Activated CD4-positive, alpha-beta T cell treated with anti-CD3 and anti-CD28 coated beads for 24 hours (primary cell): ENCODE data around the gene SCEL.

ENCODE experiments used
- DNase-seq, 2 donors: peaks; one replicate each; pipeline ENCODE4 v3.0.0-alpha.2; 2020; ENCODE audit warnings: low read depth in 2 of 2

The SCEL gene

DNA sequence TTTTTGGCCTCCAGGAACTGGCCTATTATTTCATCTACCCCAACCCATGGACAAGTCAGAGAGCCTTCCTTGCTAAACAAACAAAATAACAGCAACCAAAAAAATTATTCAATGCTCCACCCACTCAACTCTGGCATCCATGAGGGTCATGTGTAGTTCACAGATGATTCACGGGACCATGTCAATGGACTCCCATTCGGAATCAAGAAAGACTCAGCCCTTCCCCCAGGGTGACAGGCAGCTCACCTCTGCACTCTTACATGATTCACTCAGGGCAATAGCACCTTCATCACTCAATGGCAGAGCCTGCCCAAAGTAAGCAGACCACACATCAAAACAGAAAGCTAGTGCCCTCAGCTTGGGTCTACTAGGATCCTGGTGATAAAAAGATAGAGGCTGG, 14.3 kb upstream of the SCEL start:
- DNase-seq: no peak

GRCh38 chr13:77521595-77522367, 13.7 kb upstream of the SCEL start:
- DNase-seq: no peak

GRCh38 chr13:77522444-77522843, 13.1 kb upstream of the SCEL start:
- no peak for DNase-seq

DNA sequence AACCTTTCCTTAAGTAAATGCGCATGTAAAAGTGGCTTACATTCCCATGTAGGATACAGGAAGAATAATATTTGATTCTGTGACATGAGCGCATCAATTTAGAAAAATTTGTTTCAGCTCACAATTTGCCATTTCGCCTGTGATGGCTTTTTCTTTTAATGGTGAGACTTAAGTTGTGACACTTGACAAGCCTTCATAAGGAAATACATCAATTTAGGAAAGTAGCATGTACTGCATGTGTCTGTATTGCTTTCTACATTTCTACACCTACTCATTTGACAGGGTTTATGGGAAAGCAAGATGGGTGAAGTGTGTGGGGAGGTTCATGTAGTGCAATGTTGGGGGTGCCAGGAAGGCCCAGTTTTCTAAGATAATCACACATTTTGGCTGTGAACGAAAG, 12.1 kb upstream of the SCEL start:
- no peak for DNase-seq

- no peak for DNase-seq
Observed at GRCh38 chr13:77523834-77524728, 11.4 kb upstream of the SCEL start.

DNA sequence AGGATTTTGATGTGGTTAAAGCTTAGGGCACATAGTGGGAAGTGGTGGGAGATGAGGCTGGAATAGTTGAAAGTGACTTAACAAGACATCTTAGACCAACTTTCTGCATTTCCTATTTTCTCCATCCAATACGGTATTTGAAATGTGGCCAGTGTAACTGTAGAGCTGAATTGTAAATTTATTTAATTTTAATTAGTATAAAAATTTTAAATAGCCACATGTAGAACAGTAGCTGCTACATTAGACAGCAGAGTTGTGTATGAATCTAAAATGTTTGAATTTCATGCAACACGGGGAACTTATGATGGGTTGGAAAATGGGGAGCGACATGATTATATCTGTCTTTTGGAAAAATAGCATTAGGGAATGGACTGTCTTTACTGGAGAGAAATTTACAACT, 7.1 kb upstream of the SCEL start:
- no peak for DNase-seq

DNA sequence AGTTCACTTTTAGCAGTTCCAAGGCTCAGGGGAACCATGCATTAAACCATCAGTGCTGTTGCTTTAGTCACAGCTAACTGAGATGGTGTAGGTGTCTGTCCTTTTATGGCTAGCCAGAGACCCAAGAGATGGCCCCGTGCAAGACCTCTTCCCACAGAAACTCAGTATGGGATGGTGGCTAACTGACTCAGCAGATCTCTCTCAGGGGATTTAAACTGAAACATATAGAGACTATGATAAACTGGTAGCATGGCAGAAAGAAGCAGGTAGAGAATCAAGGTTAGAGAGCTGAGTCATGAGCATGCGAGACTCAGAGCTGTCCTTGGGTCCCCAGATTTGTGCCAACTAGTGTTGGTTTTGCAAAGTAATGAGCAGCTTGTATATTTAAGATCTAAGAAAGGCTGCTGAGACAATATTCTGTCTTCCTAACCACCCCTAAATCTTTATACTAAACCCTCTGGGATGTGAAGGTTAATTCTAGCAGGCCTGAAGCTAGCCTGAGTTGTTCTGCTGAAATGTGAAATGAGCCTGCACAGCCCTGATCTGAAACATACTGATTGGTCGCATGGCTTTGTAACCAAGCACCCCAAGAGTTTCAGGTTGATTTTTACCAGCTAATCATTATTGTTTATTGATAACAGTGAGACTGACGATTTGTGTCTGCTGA, 6.5 kb upstream of the SCEL start:
- no peak for DNase-seq

DNA sequence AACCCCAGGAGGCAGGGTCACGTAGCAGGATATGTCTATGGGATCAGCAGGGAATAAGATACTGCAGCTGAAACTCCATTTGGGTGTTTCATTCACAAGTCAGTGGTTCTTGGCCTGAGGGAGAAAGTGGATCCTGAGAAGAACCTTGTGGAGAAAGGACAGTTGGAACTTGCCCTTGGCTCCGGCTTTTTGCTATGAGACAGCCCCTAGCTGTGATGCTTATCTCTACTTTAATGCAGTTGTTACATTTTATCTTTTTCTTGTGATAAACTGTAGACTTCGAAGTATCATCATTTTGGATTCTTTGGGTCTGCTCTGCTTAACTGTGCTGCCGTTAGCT, 6.0 kb upstream of the SCEL start:
- DNase-seq: no peak

DNA sequence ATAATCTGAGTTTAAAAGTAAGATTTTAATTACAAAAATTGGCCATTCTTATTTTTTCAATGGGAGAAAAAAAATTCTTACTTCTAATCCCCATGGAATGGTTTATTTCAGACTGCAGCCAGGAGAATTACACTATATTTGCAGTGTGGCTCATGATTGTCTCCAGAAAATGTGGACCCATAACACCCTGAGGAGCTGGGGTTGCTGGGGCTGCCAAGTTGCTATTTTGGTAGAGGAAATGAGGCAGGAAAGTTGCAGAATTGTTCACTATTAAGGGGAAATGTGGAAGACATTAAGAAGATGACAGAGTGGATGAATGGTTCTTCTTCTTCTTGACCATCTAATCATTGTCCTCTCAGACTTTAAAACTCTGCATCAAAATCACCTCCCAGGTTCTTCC, 4.6 kb upstream of the SCEL start:
- DNase-seq: no peak

- DNase-seq: no peak
Observed at GRCh38 chr13:77532983-77533382, 2.5 kb upstream of the SCEL start.

DNA sequence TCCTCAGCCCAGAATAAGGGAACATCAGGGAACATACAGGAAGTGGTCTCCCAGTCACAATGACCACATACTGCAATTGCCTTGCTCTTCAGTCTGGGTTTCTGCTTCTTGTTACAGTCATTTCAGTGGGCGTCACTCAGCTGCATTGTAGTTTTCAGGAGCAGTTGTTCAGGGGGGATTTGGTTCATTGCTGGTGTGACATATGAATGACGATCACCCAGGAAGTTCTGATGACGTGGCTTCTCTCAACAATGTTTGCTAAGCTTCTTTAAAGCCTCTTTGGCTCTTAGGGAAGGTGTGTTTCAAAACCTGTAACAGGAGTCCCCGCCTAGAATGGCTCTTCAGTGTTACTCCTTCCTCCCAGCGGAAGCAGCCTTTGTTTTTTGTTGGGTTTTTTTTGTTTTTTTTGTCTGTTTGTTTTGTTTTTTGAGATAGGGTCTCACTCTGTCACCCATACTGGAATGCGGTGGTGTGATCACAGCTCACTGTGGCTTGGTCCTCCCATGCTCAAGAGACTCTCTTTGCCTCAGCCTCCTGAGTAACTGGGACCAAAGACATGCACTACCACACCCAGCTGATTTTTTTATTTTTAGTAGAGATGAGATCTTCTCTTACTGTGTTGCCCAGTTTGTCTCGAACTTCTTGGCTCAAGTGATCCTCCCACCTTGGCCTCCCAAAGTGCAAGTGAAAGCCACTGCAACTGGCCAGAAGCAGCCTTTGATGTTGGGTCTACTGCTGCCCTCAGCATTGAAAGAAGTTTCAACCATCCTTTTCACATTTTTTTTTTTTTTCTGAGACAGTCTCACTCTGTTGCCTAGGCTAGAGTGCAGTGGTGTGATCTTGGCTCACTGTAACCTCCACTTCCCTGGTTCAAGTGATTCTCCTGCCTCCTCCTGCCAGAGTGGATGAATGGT, 1.4 kb upstream of the SCEL start:
- DNase-seq: no peak

GRCh38 chr13:77536358-77536757, 852 bp downstream of the SCEL start:
- no peak for DNase-seq

DNA sequence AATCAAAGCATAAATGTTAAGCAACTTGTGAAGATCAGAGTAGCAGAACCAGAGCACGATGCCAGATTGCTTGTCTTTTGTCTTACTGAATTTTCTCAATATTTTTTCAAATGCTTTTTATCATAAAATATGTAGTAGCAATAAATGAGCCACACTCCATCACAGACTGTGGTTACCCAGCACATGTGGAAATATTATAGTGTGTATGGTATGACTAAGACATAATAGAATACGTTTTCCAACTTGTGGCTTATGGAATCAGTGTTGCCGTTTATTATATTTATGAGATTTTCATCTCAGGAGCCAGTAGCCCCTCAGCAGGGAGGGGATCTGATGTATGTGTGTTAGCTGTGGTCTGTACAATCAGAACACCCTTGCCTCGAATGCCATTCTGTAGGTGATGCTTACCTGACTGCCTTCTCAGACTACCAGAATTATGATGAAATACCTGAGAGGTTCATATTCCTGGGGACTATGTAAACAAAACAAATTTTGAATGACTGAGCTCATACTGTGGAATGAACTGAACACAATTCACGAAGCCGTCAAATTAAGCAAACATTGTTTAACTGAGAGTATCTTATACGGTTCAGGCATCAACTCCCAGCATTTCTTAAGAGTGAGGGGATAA, 1.9 kb downstream of the SCEL start:
- no peak for DNase-seq

DNA sequence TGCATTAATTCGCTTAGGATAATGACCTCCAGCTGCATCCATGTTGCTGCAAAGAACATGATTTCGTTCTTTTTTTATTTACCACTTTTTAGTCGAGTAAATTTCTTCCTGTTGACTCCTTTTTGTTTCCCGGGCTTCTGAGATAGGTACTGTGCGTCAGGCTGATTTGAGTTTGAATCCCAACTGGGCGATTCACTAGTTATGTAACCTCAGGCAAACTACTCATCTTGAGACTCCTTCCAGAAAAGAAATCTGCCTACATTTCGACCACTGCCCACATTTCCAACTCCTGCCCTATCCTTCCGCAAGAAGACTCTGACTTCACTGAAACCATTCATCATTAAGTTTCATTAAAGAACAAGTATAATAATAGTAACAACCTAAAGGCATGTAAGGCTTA, 8.2 kb downstream of the SCEL start:
- no peak for DNase-seq

GRCh38 chr13:77544355-77544754, 8.8 kb downstream of the SCEL start:
- DNase-seq: no peak

DNA sequence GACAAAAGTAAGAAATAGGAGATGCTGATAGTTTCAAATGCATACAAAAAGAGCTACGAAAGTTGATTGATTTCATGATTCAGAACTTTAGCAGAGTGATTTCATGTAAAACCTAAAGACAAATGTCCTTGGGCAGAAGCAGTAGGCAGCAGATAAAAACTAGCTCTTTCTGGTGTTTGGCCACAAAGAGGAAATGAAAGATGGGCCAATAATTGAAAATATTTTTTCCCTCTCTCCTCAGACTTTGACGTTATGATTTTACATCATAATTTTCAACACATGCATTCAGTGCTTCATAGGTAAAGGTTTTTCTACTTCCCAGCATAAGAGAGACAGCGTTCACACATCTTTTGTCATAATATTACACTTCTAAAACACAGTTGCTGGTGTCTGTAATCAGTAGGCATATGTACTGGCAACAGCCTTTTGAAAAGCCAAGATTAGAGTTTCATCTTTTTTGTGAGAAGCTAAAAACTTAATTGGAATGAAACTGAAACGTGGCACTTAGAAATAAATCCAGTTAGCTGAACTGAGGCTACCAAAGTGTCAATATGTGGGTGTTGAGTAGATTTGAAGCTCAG, 9.3 kb downstream of the SCEL start:
- DNase-seq: no peak

GRCh38 chr13:77545626-77546412, 10.3 kb downstream of the SCEL start:
- no peak for DNase-seq

DNA sequence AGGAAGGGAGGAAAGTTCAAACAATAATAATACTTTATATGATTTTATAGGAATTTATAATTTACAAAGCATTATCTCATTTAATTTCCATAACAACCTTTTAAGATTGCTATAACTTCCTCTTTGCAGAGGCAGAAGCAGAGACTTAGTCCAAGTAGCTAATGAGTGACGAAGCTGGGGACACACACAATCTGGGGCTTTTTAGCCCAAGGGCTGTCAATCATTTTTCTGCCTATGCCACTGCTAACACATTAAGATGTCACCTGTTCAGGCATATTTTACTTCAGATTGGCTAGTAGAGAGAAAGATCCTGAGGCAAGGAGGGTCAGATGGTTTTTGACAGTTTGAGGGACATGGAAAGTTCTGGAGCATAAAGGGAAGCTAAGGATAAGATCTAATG, 12.6 kb downstream of the SCEL start:
- DNase-seq: no peak

GRCh38 chr13:77548594-77548993, 13.1 kb downstream of the SCEL start:
- no peak for DNase-seq

DNA sequence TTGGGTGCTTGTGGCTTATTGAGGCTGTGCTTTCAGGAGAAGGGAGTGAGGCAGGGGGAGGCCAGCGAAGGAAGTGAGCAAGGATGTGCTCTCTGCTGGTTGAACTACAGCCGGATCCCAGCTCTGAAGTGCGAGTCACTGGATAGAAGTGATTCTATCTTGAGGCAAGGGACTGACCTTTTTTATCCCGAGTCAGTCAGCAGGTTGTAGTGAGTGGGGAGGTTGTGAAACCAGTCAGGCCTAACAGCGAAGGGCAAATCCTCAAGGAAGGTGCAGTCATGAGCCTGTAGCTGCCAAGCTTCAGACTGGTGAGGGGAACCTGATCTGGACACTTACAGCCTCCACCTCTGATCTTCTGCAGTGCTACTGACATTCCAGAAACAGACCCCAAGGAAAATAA, 18.6 kb downstream of the SCEL start:
- DNase-seq: no peak
